HEK293T (cell line): Measurements from ENCODE around the gene CYB5R4.

ENCODE experiments used
- BHLHE40 ChIP-seq: fragments of 450-650 bp; IDR thresholded peaks from 2 replicates; pipeline ENCODE4 v1.6.1; 2016; ENCODE audit warnings: mild to moderate bottlenecking, moderate library complexity, borderline replicate concordance
- FOXK2 ChIP-seq: fragments of 450-650 bp; IDR thresholded peaks from 2 replicates; pipeline ENCODE4 v1.6.1; 2016; ENCODE audit warnings: mild to moderate bottlenecking
- ZNF384 ChIP-seq: fragments of 450-650 bp; IDR thresholded peaks from 2 replicates; pipeline ENCODE4 v1.6.1; 2016
- TF ChIP-seq, protein P1 (sequence below): fragments of 450-650 bp; IDR thresholded peaks from 2 replicates; pipeline ENCODE4 v1.6.1; 2016

DNA sequence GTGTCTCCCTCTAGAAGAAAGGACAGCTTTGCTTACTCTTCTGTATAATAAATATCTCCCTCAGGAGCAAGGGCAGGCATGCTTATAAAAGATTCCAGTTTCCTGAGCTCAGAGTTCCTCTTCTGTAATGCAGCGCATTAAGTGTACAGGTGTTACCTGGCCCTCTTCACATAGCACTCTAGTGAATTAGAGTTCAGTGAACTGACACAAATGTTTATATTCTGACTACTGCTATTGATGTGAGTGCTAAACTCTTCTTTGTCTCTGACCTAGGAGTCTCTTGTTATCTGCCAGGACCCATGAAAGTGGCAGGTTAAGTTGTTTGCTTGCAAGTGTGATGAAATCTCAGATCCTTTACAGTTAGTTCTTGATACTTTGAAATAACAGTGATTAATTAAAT, 33.5 kb downstream of the CYB5R4 start:
- TF ChIP-seq ZNF384: no peak
- no peak for TF ChIP-seq FOXK2
- TF ChIP-seq, protein P1, sequence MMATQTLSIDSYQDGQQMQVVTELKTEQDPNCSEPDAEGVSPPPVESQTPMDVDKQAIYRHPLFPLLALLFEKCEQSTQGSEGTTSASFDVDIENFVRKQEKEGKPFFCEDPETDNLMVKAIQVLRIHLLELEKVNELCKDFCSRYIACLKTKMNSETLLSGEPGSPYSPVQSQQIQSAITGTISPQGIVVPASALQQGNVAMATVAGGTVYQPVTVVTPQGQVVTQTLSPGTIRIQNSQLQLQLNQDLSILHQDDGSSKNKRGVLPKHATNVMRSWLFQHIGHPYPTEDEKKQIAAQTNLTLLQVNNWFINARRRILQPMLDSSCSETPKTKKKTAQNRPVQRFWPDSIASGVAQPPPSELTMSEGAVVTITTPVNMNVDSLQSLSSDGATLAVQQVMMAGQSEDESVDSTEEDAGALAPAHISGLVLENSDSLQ: no peak
- TF ChIP-seq BHLHE40: no peak
